Heart left ventricle (tissue), 16 donors: Measurements from ENCODE around the gene RSPO4. TPM values are rescaled to one million over a fixed set of nuclear protein-coding genes. Genes with fewer than 3 reads are reported as not detected.

Experiments used
- ATAC-seq, 4 donors: fragments of 200-7000 bp; cut with Tn5 transposase; one replicate each; pipeline ENCODE4 v1.9.1; 2020 to 2022; ENCODE audit warnings: moderate library complexity in 4 of 4, mild to moderate bottlenecking in 3 of 4, moderate number of reproducible peaks in 1 of 4
- DNase-seq, 5 donors: peaks; one replicate each; pipeline ENCODE4 v3.0.0-alpha.2; 2020
- H3K27ac ChIP-seq, 12 donors: fragments of 200-600 bp; sonication (generic) in 4 of 12; one replicate each; pipeline versions ENCODE4 v1.5.0 to v1.8.0; 2016 to 2022; ENCODE audit warnings: mild to moderate bottlenecking in 2 of 12
- H3K27me3 ChIP-seq, 9 donors: fragments of 200-600 bp; sonication (generic) in 2 of 9; one replicate each; pipeline versions ENCODE4 v1.5.1 to v1.8.0; 2016 to 2022; ENCODE audit warnings: mild to moderate bottlenecking in 3 of 9
- H3K36me3 ChIP-seq, 9 donors: fragments of 200-600 bp; sonication (generic) in 2 of 9; one replicate each; pipeline versions ENCODE4 v1.5.0 to v1.8.0; 2018 to 2022; ENCODE audit warnings: mild to moderate bottlenecking in 2 of 9
- H3K4me1 ChIP-seq, 12 donors: fragments of 200-600 bp; sonication (generic) in 4 of 12; one replicate each; pipeline versions ENCODE4 v1.5.0 to v1.8.0; 2016 to 2022; ENCODE audit warnings: mild to moderate bottlenecking in 3 of 12
- H3K4me3 ChIP-seq, 12 donors: fragments of 200-600 bp; sonication (generic) in 4 of 12; one replicate each; pipeline versions ENCODE4 v1.5.0 to v1.8.0; 2017 to 2022; ENCODE audit warnings: mild to moderate bottlenecking in 9 of 12, moderate library complexity in 4 of 12
- H3K9me3 ChIP-seq, 12 donors: fragments of 200-600 bp; sonication (generic) in 4 of 12; one replicate each; pipeline versions ENCODE4 v1.5.0 to v1.8.0; 2016 to 2022; ENCODE audit warnings: mild to moderate bottlenecking in 1 of 12
- POLR2A ChIP-seq, 2 donors: fragments of 450-650 bp; IDR thresholded peaks; one replicate each; pipeline ENCODE4 v1.6.1; 2017; ENCODE audit warnings: antibody characterized with exemption in 2 of 2, mild to moderate bottlenecking in 2 of 2, moderate library complexity in 2 of 2
- WGBS, 4 donors: extraction: QIAGEN DNeasy Blood & Tissue Kit in 2 of 4; methylation state at CpG; one replicate each; pipeline versions ENCODE4 v1.1.5 to v1.1.7; 2013 to 2018; 5-methylcytosine and 5-hydroxymethylcytosine counted together
- intact Hi-C, 10 donors: fragments of 100-400 bp; cut with DNase I; formaldehyde crosslinking; loops; one replicate each; pipeline versions ENCODE4 v1.11.1 to v1.14.2; 2022
- polyA plus RNA-seq, 2 donors: library from polyadenylated mRNA; stranded (reverse); fragments of 200-250 nt; gene quantifications; one replicate each; pipeline ENCODE4 v1.2.3, GENCODE V29; 2013
- total RNA-seq, 9 donors: library from RNA; depleted of rRNA in 2 of 9; stranded (reverse); fragments of >200 nt in 2 of 9; fragmentation: NEBNext Ultra II Directional in 3 of 9; extraction: Animal tissue kit (Norgen Biotek cat#: 25700) in 3 of 9; gene quantifications; one replicate each; pipeline versions ENCODE4 v1.1.0 to v1.2.4, GENCODE V29; 2016 to 2023
- TF ChIP-seq, protein P1 (sequence below), 12 donors: fragments of 200-600 bp; sonication (generic) in 4 of 12; IDR thresholded peaks; one replicate each; pipeline versions ENCODE4 v1.5.0 to v1.8.0; 2018 to 2022; ENCODE audit warnings: antibody characterized with exemption in 12 of 12, mild to moderate bottlenecking in 5 of 12
- donor health status: ischemic (EF 13 %, LVEDD 7.1; RV severe dilation, severe dysfunction).
- donor health status: healthy with polysubstance abuse.
- donor health status: DM: no; HTN: yes; CAD: no.
- donor health status: DM: no; HTN: no; CAD: no.
- donor health status: ischemic (EF 25% LVEDD 6.9; RV normal size, moderate dysfunction).
- donor health status: ischemic (EF 25% LVEDD 5.7; RV mildly dilated, moderate dysfunction).
- donor health status: healthy.
- donor health status: DM: yes; HTN: yes; CAD: no.
- donor health status: ischemic (EF 35%, LVEDD 5.7; RV mildly dilated, moderate dysfunction).
- donor health status: nonischemic (EF 11% LVEDD 7.7; RV severe dilation, severe dysfunction).
- donor health status: DM: yes; HTN: yes; CAD: no.
- donor health status: PGD.
- donor health status: ischemic (EF 29% LVEDD 5.4; RV normal size, mild dysfunction).
- donor health status: nonischemic (EF 23%, LVEDD 6.1; RV moderate dilation, normal function).

Gene RSPO4
- total and polyA plus RNA-seq, 11 donors = 0.04 to 0.27 (median 0.25) TPM; not detected in 8

DNA sequence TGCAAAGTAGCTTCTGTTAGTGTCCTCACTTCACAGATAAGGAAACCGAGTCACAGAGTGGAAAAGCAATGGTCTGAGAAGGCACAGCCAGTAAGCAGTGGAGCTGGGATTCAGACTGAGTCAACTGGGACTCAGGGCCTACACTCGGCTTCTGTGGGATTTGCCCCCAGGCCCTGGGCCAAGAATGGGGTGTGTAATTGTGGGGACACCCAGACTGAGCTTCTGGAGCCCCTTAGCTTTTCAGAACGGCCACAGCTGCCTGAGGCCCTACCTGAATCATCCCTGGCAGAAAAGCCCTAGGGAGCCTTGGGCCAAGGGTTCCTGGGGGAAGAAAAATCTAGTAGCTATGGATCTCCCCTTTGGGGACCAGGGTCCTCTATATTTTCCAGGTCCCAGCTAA lies 92.5 kb downstream of the RSPO4 start:
- DNase-seq = no peak
- WGBS, 4 donors = 76 to 88% (median 79%) methylated on average over 3 of the region's 3 CpGs
- Histone ChIP-seq H3K4me1 (peaks cover 0 to 22% (median 0%) of the 10 kb centered on the region in 12 donors), H3K27ac (no peak overlapping the region), H3K27me3 (peaks cover 0 to 16% (median 0%) of the 10 kb centered on the region in 9 donors), H3K9me3 (no peaks in the 10 kb centered on the region), H3K36me3 (no peaks in the 10 kb centered on the region), H3K4me3 (no peak overlapping the region)
- no peak for ATAC-seq
- intact Hi-C loops = no loop called here
- TF ChIP-seq, protein P1, sequence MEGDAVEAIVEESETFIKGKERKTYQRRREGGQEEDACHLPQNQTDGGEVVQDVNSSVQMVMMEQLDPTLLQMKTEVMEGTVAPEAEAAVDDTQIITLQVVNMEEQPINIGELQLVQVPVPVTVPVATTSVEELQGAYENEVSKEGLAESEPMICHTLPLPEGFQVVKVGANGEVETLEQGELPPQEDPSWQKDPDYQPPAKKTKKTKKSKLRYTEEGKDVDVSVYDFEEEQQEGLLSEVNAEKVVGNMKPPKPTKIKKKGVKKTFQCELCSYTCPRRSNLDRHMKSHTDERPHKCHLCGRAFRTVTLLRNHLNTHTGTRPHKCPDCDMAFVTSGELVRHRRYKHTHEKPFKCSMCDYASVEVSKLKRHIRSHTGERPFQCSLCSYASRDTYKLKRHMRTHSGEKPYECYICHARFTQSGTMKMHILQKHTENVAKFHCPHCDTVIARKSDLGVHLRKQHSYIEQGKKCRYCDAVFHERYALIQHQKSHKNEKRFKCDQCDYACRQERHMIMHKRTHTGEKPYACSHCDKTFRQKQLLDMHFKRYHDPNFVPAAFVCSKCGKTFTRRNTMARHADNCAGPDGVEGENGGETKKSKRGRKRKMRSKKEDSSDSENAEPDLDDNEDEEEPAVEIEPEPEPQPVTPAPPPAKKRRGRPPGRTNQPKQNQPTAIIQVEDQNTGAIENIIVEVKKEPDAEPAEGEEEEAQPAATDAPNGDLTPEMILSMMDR (IDR thresholded peaks at IDR 0.05) = no peak
- TF ChIP-seq POLR2A (IDR thresholded peaks at IDR 0.05) = no peak

Other genes with a start within 250 kb of the RSPO4 start
- gene SLC52A3, start 233.8 kb downstream of the RSPO4 start, total RNA-seq = 10 to 100 TPM in 1 of 9 donors, 1 to 10 TPM in 8; 1.4 to 18.6 (median 2.8) TPM
- gene SLC52A3, start 233.8 kb downstream of the RSPO4 start, polyA plus RNA-seq = 1 to 10 TPM; 1.7 to 3.4 TPM
- gene FAM110A, start 168.6 kb downstream of the RSPO4 start, total RNA-seq = 1 to 10 TPM; 1.2 to 8.1 (median 2.3) TPM
- gene FAM110A, start 168.6 kb downstream of the RSPO4 start, polyA plus RNA-seq = 1 to 10 TPM; 1.3 to 1.6 TPM
- under 1 TPM in 4 of 9 donors, not detected in 5; 0.12 to 0.32 (median 0.21) TPM for gene ANGPT4, start 86.0 kb downstream of the RSPO4 start, total RNA-seq
- gene ANGPT4, start 86.0 kb downstream of the RSPO4 start, polyA plus RNA-seq = under 1 TPM; 0.08 to 0.11 TPM
- 100 to 1,000 TPM; 116 to 184 (median 141) TPM for gene PSMF1, start 116.3 kb upstream of the RSPO4 start, total RNA-seq
- gene PSMF1, start 116.3 kb upstream of the RSPO4 start, polyA plus RNA-seq = 10 to 100 TPM; 24.6 to 88.2 TPM
- 1 to 10 TPM in 8 of 9 donors, under 1 TPM in 1; 0.69 to 5.6 (median 1.9) TPM for gene TMEM74B, start 182.7 kb upstream of the RSPO4 start, total RNA-seq
- 1 to 10 TPM in 1 of 2 donors, under 1 TPM in 1; 0.55 to 6.6 TPM for gene TMEM74B, start 182.7 kb upstream of the RSPO4 start, polyA plus RNA-seq
- gene C20orf202, start 201.1 kb upstream of the RSPO4 start, total RNA-seq = under 1 TPM in 8 of 9 donors, not detected in 1; 0.25 to 0.47 (median 0.32) TPM
- gene C20orf202, start 201.1 kb upstream of the RSPO4 start, polyA plus RNA-seq = under 1 TPM; 0.21 to 0.46 TPM
- gene RAD21L1, start 223.7 kb upstream of the RSPO4 start, total RNA-seq = not detected
- not detected for gene RAD21L1, start 223.7 kb upstream of the RSPO4 start, polyA plus RNA-seq